OCI-LY3 (cell line): ENCODE results near the gene GPRC5D.

Source experiments
- EZH2phosphoT487 ChIP-seq: fragments of 200-600 bp; shearing (Covaris generic); IDR thresholded peaks from 2 replicates; pipeline ENCODE4 v1.6.1; 2018; ENCODE audit warnings: antibody characterized with exemption, mixed run types, low read depth
- TF ChIP-seq, protein P1 (sequence below): fragments of 200-600, 300-600 bp; sonication (generic); IDR thresholded peaks from 2 replicates; pipeline ENCODE4 v1.5.1; 2014; ENCODE audit warnings: antibody characterized with exemption, low read length, low read depth

DNA sequence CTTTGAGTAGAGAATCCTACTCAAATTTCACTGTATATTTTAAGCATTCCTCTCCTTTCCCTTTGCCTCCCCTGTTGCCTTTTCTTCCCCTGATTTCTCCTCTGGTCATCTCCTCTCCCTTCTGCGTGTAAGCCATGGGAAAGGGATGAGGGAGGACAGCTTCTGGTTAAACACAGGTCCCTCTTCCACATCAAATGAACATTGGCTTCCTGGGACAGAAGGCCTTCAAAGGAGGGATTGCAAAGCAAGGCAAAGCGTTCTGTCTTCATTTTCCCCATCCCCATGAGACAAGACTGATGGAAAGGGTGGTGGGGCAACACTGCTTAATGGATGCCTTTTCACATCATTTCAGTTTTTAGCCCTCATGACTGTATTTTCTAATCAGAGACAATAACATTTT lies 34.5 kb downstream of the GPRC5D start:
- TF ChIP-seq, protein P1, sequence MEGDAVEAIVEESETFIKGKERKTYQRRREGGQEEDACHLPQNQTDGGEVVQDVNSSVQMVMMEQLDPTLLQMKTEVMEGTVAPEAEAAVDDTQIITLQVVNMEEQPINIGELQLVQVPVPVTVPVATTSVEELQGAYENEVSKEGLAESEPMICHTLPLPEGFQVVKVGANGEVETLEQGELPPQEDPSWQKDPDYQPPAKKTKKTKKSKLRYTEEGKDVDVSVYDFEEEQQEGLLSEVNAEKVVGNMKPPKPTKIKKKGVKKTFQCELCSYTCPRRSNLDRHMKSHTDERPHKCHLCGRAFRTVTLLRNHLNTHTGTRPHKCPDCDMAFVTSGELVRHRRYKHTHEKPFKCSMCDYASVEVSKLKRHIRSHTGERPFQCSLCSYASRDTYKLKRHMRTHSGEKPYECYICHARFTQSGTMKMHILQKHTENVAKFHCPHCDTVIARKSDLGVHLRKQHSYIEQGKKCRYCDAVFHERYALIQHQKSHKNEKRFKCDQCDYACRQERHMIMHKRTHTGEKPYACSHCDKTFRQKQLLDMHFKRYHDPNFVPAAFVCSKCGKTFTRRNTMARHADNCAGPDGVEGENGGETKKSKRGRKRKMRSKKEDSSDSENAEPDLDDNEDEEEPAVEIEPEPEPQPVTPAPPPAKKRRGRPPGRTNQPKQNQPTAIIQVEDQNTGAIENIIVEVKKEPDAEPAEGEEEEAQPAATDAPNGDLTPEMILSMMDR, result no peak
- no peak for TF ChIP-seq EZH2phosphoT487
